GM12865 (cell line): ENCODE data around the gene PPFIBP2.
A peak's percentile ranks its signal among the peaks of the same experiment; 100 is the strongest.

Experiments used
- DNase-seq: peaks from one replicate; pipeline ENCODE4 v3.0.0; 2010; ENCODE audit warnings: low read depth
- H3K4me3 ChIP-seq: 2 replicates; pipeline ENCODE4 v1.5.1; 2011; ENCODE audit warnings: mild to moderate bottlenecking, low read depth, low read length, control low read depth
- TF ChIP-seq, protein P1 (sequence below): IDR thresholded peaks from 2 replicates; pipeline ENCODE4 v1.5.1; 2011; ENCODE audit warnings: low read length, control low read depth, low read depth, inconsistent platforms; ENCODE audit not compliant: insufficient read depth; ENCODE audit errors: missing control alignments

The PPFIBP2 gene

DNA sequence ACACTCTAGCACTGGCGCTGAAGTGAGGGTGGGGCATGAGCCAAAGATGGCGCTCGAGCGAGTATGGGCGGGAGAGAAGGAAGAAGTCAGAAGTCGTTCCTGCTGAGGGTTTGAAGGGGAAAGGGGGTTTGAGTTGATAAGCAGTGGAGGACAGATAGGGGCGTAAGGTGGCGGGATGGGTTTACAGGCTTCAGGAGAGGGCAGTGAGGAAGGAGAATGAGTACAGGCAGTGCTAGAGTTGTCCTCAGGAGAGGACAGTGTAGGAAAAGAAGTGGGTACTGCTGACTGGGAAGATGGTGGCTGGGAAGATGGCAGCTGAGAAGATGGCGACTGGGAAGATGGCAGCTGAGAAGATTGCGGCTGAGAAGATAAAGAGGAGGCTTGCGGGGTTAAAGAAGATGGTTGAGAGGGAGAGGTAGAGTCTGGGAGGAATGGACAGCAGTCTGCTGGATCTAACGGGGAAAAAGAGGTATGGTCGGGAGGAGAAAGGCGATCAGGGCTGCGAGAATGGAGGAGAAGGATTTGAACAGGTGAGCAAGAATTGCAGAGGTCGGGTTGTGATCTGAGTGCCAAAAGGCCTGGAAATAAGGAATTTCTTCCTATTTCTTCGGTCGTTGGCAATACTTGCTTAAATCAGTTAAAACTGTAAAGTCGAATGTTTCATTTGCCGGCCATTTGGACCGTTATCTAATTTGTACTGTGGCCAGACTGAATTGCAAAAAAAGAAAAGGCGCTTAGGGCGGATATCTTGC lies 5.2 kb downstream of the PPFIBP2 start:
- TF ChIP-seq, protein P1, sequence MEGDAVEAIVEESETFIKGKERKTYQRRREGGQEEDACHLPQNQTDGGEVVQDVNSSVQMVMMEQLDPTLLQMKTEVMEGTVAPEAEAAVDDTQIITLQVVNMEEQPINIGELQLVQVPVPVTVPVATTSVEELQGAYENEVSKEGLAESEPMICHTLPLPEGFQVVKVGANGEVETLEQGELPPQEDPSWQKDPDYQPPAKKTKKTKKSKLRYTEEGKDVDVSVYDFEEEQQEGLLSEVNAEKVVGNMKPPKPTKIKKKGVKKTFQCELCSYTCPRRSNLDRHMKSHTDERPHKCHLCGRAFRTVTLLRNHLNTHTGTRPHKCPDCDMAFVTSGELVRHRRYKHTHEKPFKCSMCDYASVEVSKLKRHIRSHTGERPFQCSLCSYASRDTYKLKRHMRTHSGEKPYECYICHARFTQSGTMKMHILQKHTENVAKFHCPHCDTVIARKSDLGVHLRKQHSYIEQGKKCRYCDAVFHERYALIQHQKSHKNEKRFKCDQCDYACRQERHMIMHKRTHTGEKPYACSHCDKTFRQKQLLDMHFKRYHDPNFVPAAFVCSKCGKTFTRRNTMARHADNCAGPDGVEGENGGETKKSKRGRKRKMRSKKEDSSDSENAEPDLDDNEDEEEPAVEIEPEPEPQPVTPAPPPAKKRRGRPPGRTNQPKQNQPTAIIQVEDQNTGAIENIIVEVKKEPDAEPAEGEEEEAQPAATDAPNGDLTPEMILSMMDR, result no peak
- H3K4me3 ChIP-seq, result peak overlapping the region; percentile 92
- no peak for DNase-seq

DNA sequence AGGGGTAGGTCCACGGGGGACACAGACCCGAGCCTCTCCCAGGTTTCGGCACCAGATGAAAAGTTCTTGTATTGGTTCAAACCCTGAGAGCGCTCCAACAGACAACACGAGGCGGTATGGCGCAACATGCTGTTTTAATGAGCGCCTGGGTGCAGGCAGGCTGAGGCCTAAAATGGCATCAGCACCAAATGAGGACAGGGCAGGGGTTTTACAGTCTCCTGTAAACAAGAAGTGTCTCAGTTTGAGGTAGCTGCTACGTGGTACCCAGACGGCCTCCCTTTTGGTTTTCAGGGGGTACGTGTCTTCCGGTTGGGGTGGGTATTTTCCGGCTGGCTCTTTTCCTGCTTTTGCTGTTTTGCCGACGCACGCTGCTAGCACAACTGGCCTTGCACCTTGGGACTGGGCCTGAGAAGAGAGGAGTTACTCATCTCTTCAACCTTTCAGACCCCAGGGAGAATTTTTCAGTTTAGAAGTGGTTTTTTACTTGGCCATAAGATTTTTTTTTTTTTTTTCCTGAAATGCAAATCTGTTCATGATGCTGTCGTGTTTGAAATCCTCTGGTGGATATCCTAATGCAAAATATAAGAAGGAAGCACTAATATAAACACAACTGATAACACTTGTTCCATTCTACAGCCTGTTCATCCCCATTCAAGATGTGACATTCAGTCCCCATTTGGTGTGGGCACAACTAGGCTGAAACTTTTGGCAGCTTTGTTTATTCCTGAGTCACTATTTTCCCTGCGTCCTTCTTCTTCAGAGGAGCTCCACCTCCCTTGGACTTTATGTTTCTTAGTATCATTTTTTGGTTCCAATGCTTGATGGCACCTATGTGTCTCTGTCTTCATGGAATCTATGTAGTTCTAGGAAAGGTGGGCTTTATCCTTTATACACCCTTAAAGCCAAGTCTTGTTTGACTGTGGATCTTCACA lies 6.5 kb downstream of the PPFIBP2 start:
- H3K4me3 ChIP-seq, result peak overlapping the region; percentile 92
- DNase-seq, result peak; percentile 90
- TF ChIP-seq, protein P1, result no peak

DNA sequence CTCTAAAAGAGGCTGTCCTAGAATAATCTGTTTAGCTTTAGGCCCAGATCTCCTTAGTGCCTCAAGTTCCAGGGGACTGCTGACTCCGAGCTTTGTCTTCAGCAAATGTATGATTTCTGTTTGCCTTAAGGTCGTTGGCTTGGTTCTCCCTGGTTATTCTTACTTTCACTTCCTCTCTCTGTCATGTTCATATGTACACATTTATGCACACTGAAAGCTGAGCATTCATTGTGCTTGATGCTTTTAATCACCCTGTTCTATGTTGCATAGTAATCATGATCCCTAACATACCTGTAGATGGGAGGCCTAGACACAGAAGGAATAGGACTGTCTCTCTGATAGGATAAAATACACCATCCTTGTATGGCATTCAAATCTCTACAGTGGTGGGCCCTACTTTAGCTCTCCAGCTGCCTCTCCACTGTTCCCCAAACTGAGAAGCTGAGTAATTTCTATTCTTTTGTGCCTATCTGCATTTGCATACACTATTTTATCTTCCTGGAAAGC lies 7.2 kb downstream of the PPFIBP2 start:
- peak overlapping the region; percentile 92 for H3K4me3 ChIP-seq
- peak; percentile 86 for DNase-seq
- TF ChIP-seq, protein P1, result no peak

DNA sequence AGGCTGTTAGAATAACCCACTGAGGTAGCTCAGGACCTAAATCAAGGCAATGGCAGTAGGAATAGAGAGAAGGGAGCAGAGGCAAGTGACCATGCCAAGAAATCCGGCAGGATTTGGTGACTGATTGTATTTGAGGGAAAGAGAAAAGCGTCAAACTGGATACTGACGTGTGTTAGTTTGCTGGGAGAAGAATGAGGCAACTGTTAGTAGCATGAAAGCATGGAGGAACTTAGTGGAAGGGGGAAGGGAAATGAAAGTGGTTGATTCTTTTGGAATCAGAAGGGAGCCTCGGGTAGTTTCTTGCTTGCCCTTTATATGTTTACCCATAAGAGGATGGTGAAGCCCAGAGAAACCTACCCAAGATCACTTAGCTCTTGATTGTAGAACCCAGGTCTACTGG lies 8.3 kb downstream of the PPFIBP2 start:
- TF ChIP-seq, protein P1, result no peak
- H3K4me3 ChIP-seq, result no peak overlapping the region
- no peak for DNase-seq

DNA sequence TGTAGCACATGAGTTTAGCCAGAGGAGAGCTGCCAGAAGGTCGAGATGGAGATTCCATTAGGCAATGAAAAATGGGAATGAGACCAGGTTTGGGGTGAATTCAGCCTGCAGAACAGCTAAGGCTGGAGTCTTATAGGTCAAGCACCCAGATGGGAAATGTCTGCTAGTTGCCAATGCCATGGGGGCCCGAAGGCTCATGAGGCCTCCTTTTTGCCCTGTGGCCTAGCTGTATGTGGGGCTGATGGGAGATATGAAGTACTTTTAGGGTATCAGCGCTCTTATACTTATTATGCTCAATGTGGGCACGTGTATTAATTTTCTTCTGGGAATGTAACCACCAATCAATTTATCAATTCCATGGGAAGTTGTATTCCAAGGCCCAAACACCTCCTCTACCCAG lies 8.7 kb downstream of the PPFIBP2 start:
- DNase-seq, result no peak
- no peak overlapping the region for H3K4me3 ChIP-seq

DNA sequence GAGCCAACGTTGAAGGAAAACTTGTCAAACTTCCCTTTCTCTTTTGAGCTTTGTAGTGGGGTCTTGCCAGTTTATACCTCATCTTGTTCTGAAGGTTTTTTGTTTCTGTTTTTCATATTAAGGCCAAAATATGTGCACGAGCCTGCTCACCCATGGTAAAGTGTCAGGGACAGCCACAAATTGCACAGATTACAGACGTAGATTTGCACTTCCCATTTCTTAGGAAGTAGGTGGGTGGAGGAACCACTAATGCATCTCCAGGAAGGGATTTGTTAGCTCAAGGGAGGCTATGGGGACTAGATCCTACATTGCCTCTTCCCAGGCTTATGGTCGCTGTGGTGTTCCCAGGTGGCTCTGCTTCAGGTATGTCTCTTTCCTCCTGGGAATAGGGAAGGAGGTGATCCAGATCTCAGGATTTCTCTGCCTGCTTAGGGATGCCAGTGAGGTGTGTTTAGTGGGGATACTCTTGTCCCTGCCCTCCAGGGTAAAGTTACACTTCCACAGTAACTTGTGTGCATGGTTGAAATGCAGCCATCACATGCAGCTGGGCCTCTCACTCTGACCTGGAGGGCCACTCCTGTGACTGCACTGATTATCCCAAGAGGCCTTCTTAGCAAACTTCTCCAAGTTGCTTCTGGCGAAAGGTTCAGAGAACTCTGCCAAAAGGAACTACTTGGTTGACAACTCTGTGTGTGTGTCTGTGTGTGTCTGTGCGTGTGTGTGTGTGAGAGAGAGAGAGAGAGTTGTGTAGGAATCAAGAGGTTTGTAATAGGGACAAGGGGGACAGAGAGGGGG lies 9.8 kb downstream of the PPFIBP2 start:
- no peak for DNase-seq
- no peak overlapping the region for H3K4me3 ChIP-seq
- TF ChIP-seq, protein P1, result no peak

More for the DNA sequence above, 8.7 kb downstream of the PPFIBP2 start:
- TF ChIP-seq, protein P1, result no peak
